H1 (cell line): ENCODE measurements around the gene EGLN2. TPM values are rescaled to one million over a fixed set of nuclear protein-coding genes. Genes with fewer than 3 reads are reported as not detected.

Source experiments
- CTCF ChIA-PET: fragments of 300-600 bp; sonication (Branson Sonifier 250); formaldehyde crosslinking; loops from one replicate; lab custom pipeline; 2021; ENCODE audit not compliant: partially characterized antibody; lab: Charles Lee
- POLR2A ChIA-PET: fragments of 300-600 bp; sonication (Branson Sonifier 250); formaldehyde crosslinking; loops from one replicate; lab custom pipeline; 2021; ENCODE audit warnings: inconsistent platforms; ENCODE audit not compliant: partially characterized antibody; lab: Charles Lee
- DNase-seq, 2 experiments: peaks; one replicate each; pipeline versions ENCODE4 v3.0.0 to v3.0.0-alpha.2; 2010 to 2022; ENCODE audit warnings: low spot score in 2 of 2, low read depth in 1 of 2, mixed read lengths in 1 of 2
- FAIRE-seq: peaks from 2 replicates; lab custom pipeline; 2011; peaks lifted over from hg19 to GRCh38; lab: Jason Lieb, UNC
- H2AFZ ChIP-seq: 2 replicates; pipeline ENCODE4 v1.8.1; 2012; ENCODE audit warnings: low read length, inconsistent platforms
- H2AK5ac ChIP-seq: 2 replicates; pipeline ENCODE4 v1.6.1; 2013; ENCODE audit warnings: low read depth, low read length
- H2BK120ac ChIP-seq: replicated peaks from 2 replicates; pipeline ENCODE3; 2013; ENCODE audit warnings: low read depth, low read length, inconsistent platforms
- H2BK12ac ChIP-seq: 2 replicates; pipeline ENCODE4 v1.6.1; 2013; ENCODE audit warnings: low read depth, low read length
- H2BK15ac ChIP-seq: 2 replicates; pipeline ENCODE4 v1.6.1; 2013; ENCODE audit warnings: low read length
- H2BK20ac ChIP-seq: 2 replicates; pipeline ENCODE4 v1.6.1; 2013; ENCODE audit warnings: low read length
- H2BK5ac ChIP-seq: 2 replicates; pipeline ENCODE4 v1.6.1; 2013; ENCODE audit warnings: low read depth, low read length
- H3K14ac ChIP-seq: 2 replicates; pipeline ENCODE4 v1.6.1; 2013; ENCODE audit warnings: inconsistent platforms; ENCODE audit not compliant: insufficient read length
- H3K18ac ChIP-seq: 2 replicates; pipeline ENCODE4 v1.6.1; 2013; ENCODE audit warnings: low read length; ENCODE audit errors: extremely low read depth
- H3K23ac ChIP-seq: 2 replicates; pipeline ENCODE4 v1.6.1; 2013; ENCODE audit warnings: inconsistent platforms; ENCODE audit not compliant: insufficient read length
- H3K23me2 ChIP-seq: 2 replicates; pipeline ENCODE4 v1.6.1; 2013; ENCODE audit warnings: low read depth, low read length
- H3K27ac ChIP-seq: 2 replicates; pipeline ENCODE4 v1.6.1; 2011; ENCODE audit warnings: low read depth, low read length, inconsistent platforms
- H3K27me3 ChIP-seq, 4 experiments: replicated peaks in 1 of 4; 1 replicate in 1 of 4; 2 replicates in 3 of 4; pipeline versions ENCODE4 v1.6.1 to v1.8.1; 2011 to 2013; ENCODE audit warnings: low read length in 3 of 4, mild to moderate bottlenecking in 3 of 4, inconsistent platforms in 2 of 4, mixed read lengths in 2 of 4, moderate library complexity in 1 of 4; ENCODE audit not compliant: control insufficient read depth in 3 of 4, insufficient read depth in 3 of 4; ENCODE audit errors: extremely low read depth in 1 of 4
- H3K36me3 ChIP-seq, 4 experiments: 2 replicates each; pipeline versions ENCODE4 v1.6.1 to v1.8.1; 2011 to 2013; ENCODE audit warnings: mild to moderate bottlenecking in 4 of 4, low read length in 3 of 4, moderate library complexity in 2 of 4, control low read depth in 1 of 4, inconsistent platforms in 1 of 4; ENCODE audit not compliant: insufficient read depth in 4 of 4, control insufficient read depth in 2 of 4
- H3K4ac ChIP-seq: replicated peaks from 2 replicates; pipeline ENCODE3; 2013; ENCODE audit warnings: low read length, low read depth, mixed read lengths, inconsistent platforms; ENCODE audit not compliant: insufficient read length
- H3K4me1 ChIP-seq, 4 experiments: replicated peaks in 1 of 4; 1 replicate in 1 of 4; 2 replicates in 3 of 4; pipeline versions ENCODE4 v1.6.1 to v1.8.1; 2011 to 2013; ENCODE audit warnings: low read length in 3 of 4, inconsistent platforms in 2 of 4, mixed read lengths in 1 of 4; ENCODE audit not compliant: insufficient read depth in 4 of 4, control insufficient read depth in 3 of 4
- H3K4me2 ChIP-seq, 2 experiments: 2 replicates each; pipeline versions ENCODE4 v1.6.1 to v1.8.1; 2011 to 2013; ENCODE audit warnings: low read depth in 2 of 2, low read length in 2 of 2, control low read depth in 1 of 2, inconsistent platforms in 1 of 2, mild to moderate bottlenecking in 1 of 2; ENCODE audit not compliant: insufficient read depth in 1 of 2
- H3K4me3 ChIP-seq, 4 experiments: fragments of 200-600, 300-600 bp in 1 of 4; sonication (generic), shearing (Covaris generic), sonication (Bioruptor Twin) in 1 of 4; 2 replicates each; pipeline versions ENCODE4 v1.5.1 to v1.8.1; 2011 to 2016; ENCODE audit warnings: low read length in 4 of 4, low read depth in 3 of 4, control low read depth in 2 of 4, inconsistent platforms in 2 of 4, mild to moderate bottlenecking in 2 of 4, mixed read lengths in 1 of 4, moderate library complexity in 1 of 4; ENCODE audit not compliant: insufficient read depth in 2 of 4; ENCODE audit errors: extremely low read depth in 1 of 4
- H3K56ac ChIP-seq: replicated peaks from 2 replicates; pipeline ENCODE3; 2013; ENCODE audit warnings: low read depth, mild to moderate bottlenecking, mixed read lengths, low read length, inconsistent platforms; ENCODE audit not compliant: insufficient read length
- H3K79me1 ChIP-seq: 2 replicates; pipeline ENCODE4 v1.6.1; 2013; ENCODE audit warnings: low read depth, low read length, control low read depth
- H3K79me2 ChIP-seq, 2 experiments: 2 replicates each; pipeline versions ENCODE4 v1.6.1 to v1.8.1; 2012 to 2013; ENCODE audit warnings: low read length in 2 of 2, mild to moderate bottlenecking in 2 of 2, inconsistent platforms in 1 of 2; ENCODE audit not compliant: insufficient read depth in 2 of 2, control insufficient read depth in 1 of 2
- H3K9ac ChIP-seq, 4 experiments: replicated peaks in 1 of 4; 1 replicate in 1 of 4; 2 replicates in 3 of 4; pipeline versions ENCODE4 v1.6.1 to v1.8.1; 2011 to 2013; ENCODE audit warnings: low read depth in 3 of 4, low read length in 3 of 4, control low read depth in 2 of 4, mild to moderate bottlenecking in 2 of 4, moderate library complexity in 2 of 4, inconsistent platforms in 1 of 4; ENCODE audit errors: extremely low read depth in 1 of 4
- H3K9me3 ChIP-seq, 2 experiments: 2 replicates each; pipeline versions ENCODE4 v1.6.1 to v1.8.1; 2012 to 2013; ENCODE audit warnings: mild to moderate bottlenecking in 2 of 2, moderate library complexity in 2 of 2, control low read depth in 1 of 2, inconsistent platforms in 1 of 2, low read depth in 1 of 2, low read length in 1 of 2, mixed read lengths in 1 of 2; ENCODE audit not compliant: insufficient read depth in 2 of 2
- H4K20me1 ChIP-seq, 2 experiments: replicated peaks in 1 of 2; 2 replicates each; pipeline versions ENCODE3 to v1.8.1; 2011 to 2013; ENCODE audit warnings: inconsistent platforms in 2 of 2, low read length in 2 of 2, mild to moderate bottlenecking in 1 of 2; ENCODE audit not compliant: insufficient read depth in 2 of 2, control insufficient read depth in 1 of 2
- H4K5ac ChIP-seq: 2 replicates; pipeline ENCODE4 v1.6.1; 2013; ENCODE audit warnings: low read length, low read depth, mixed read lengths, inconsistent platforms; ENCODE audit not compliant: insufficient read length
- H4K8ac ChIP-seq: 2 replicates; pipeline ENCODE4 v1.8.0; 2013; ENCODE audit warnings: mild to moderate bottlenecking, moderate library complexity, low read length, inconsistent platforms; ENCODE audit not compliant: insufficient read depth; ENCODE audit errors: extremely low read depth
- H4K91ac ChIP-seq: replicated peaks from 2 replicates; pipeline ENCODE3; 2013; ENCODE audit warnings: low read length, mixed read lengths, inconsistent platforms; ENCODE audit not compliant: insufficient read length
- BRCA1 ChIP-seq: IDR thresholded peaks from 2 replicates; pipeline ENCODE4 v1.6.1; 2012; ENCODE audit warnings: low read depth, low read length, improper control_type of control experiment
- CBX8 ChIP-seq: fragments of 300-800, 300-1000 bp; sonication (generic); IDR thresholded peaks from 2 replicates; pipeline ENCODE4 v1.7.1; 2016; ENCODE audit warnings: low read depth, low read length, borderline replicate concordance
- EP300 ChIP-seq, 2 experiments: IDR thresholded peaks; 1 replicate in 1 of 2; 2 replicates in 1 of 2; pipeline ENCODE4 v1.6.1; 2011 to 2012; ENCODE audit warnings: low read depth in 2 of 2, low read length in 2 of 2, mild to moderate bottlenecking in 2 of 2, borderline replicate concordance in 1 of 2, inconsistent platforms in 1 of 2, moderate library complexity in 1 of 2
- KDM4A ChIP-seq: IDR thresholded peaks from one replicate; pipeline ENCODE4 v1.7.1; 2012; ENCODE audit warnings: low read depth, mild to moderate bottlenecking, moderate library complexity, low read length, inconsistent platforms; ENCODE audit not compliant: severe bottlenecking
- KDM5A ChIP-seq: fragments of 200-600 bp; IDR thresholded peaks from 2 replicates; pipeline ENCODE4 v1.7.1; 2012; ENCODE audit warnings: mild to moderate bottlenecking, low read length, inconsistent platforms, mixed read lengths
- NANOG ChIP-seq: IDR thresholded peaks from 2 replicates; pipeline ENCODE4 v1.6.1; 2011; ENCODE audit warnings: low read length, low read depth, mild to moderate bottlenecking, inconsistent platforms; ENCODE audit not compliant: insufficient read depth, poor library complexity, severe bottlenecking
- POLR2AphosphoS5 ChIP-seq: IDR thresholded peaks from 2 replicates; pipeline ENCODE4 v1.6.1; 2011; ENCODE audit warnings: low read depth, low read length
- POU5F1 ChIP-seq: IDR thresholded peaks from 2 replicates; pipeline ENCODE4 v1.6.1; 2011; ENCODE audit warnings: low read depth, mild to moderate bottlenecking, low read length, moderate library complexity
- RNF2 ChIP-seq: fragments of 200-900, 300-1000 bp; sonication (generic); IDR thresholded peaks from 2 replicates; pipeline ENCODE4 v1.7.1; 2016; ENCODE audit warnings: borderline replicate concordance, low read depth, mild to moderate bottlenecking, antibody characterized with exemption, low read length; ENCODE audit not compliant: poor library complexity, severe bottlenecking; ENCODE audit errors: missing control alignments
- WGBS, 2 experiments: shearing (Covaris generic) in 1 of 2; methylation state at CpG; one replicate each; pipeline versions ENCODE4 v1.1.6 to v1.1.7; 2013 to 2015; ENCODE audit warnings: low lambda C conversion rate in 2 of 2, mixed read lengths in 2 of 2, inconsistent platforms in 1 of 2, low coverage in 1 of 2, missing lambda C conversion rate in 1 of 2; ENCODE audit not compliant: insufficient replicate concordance in 2 of 2, insufficient coverage in 1 of 2, insufficient read length in 1 of 2; ENCODE audit errors: extremely low coverage in 1 of 2, missing lambda C conversion rate in 1 of 2; 5-methylcytosine and 5-hydroxymethylcytosine counted together
- polyA plus RNA-seq, 7 experiments: library from polyadenylated mRNA; depleted of rRNA in 3 of 7; stranded (reverse) in 5 of 7; unstranded in 2 of 7; fragments of >200 nt in 5 of 7; fragments of 200-250 nt in 2 of 7; gene quantifications; 1 replicate in 5 of 7; 2 replicates in 1 of 7; 4 replicates in 1 of 7; pipeline versions ENCODE4 v1.2.1 to v1.2.3, GENCODE V29; 2011 to 2013; ENCODE audit warnings: missing spikeins in 2 of 7, mixed read lengths in 2 of 7
- total RNA-seq: library from RNA; stranded (reverse); fragmentation: NEBNext Ultra II Directional; extraction: Animal tissue kit (Norgen Biotek cat#: 25700); gene quantifications from 2 replicates; pipeline ENCODE4 v1.2.1, GENCODE V29; 2021
- TF ChIP-seq, protein P1 (sequence below): IDR thresholded peaks from 2 replicates; pipeline ENCODE4 v1.6.1; 2011; ENCODE audit warnings: low read length, improper control_type of control experiment

The EGLN2 gene
- total and polyA plus RNA-seq, 2 of the 8 experiments (the other 6 are each of a cell fraction or from before 2014, with no cell fraction given), result 86.9 to 103 TPM

DNA sequence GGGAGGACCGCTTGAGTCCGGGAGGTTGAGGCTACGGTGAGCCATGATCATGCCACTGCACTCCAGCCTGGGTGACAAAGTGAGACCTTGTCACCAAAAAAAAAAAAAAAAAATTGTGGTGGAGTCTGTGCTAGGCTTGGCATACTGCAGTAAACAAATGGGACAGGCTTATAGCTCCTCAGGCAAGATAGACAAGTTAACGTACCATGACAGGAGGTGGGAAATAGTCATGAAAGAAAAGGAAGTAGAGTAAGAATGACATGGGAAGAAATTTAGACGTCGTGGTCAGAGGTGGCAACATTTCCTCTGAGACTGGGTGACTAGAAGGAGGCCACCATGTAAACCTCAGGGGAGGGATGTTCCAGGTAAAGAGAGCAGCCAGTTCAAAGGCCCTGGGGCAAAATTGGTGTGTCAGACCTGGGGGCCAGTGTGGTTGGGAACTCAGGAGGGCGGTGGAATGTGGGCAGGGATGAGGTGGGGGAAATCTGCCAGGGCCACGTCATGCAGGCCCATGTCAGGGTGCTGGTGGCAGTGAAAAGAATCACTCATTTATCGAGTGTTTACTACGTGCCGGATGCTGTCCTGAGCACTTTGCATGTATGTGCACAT lies 42.4 kb upstream of the EGLN2 start:
- H3K4me2 ChIP-seq, result no peak overlapping the region; a peak in 1 of 4 replicates
- no peak overlapping the region for H2BK20ac ChIP-seq
- no peak overlapping the region for H3K18ac ChIP-seq
- peaks cover 32 to 83% (median 58%) of the 10 kb centered on the region in 4 experiments; a peak in 7 of 8 replicates for H3K36me3 ChIP-seq
- H2AK5ac ChIP-seq, result no peak overlapping the region
- H2BK15ac ChIP-seq, result no peak overlapping the region
- H4K5ac ChIP-seq, result no peak overlapping the region
- H3K4me1 ChIP-seq, result no peaks in the 10 kb centered on the region; a peak in 2 of 7 replicates
- WGBS, 2 experiments, result 93% methylated on average over 10 of the region's 11 CpGs; no CpG with 5 or more reads in 1 of the 2 experiments
- no peak overlapping the region for H2BK120ac ChIP-seq
- H3K4ac ChIP-seq, result no peak overlapping the region
- no peak overlapping the region for H4K8ac ChIP-seq
- H2BK12ac ChIP-seq, result no peak overlapping the region
- FAIRE-seq (no peak), DNase-seq (no peak)
- peaks cover 38 to 68% of the 10 kb centered on the region in 2 experiments for H3K79me2 ChIP-seq
- POLR2A ChIA-PET, result interaction anchor here (0.6 to 15.7 kb wide), 8 partner anchors 14 to 647 kb away, joined by 3 to 399 read pairs (median 5); partner anchors contain the start of genes COQ8B, EGLN2, ITPKC and MIA
- H2AFZ ChIP-seq, result no peak overlapping the region
- H2BK5ac ChIP-seq, result no peak overlapping the region
- H3K4me3 ChIP-seq, result no peak overlapping the region
- H3K23ac ChIP-seq, result no peak overlapping the region
- H3K9me3 ChIP-seq, result no peaks in the 10 kb centered on the region
- no peaks in the 10 kb centered on the region for H3K27me3 ChIP-seq
- H3K56ac ChIP-seq, result no peak overlapping the region
- CTCF ChIA-PET, result interaction anchor here (0.6 to 3.4 kb wide), 8 partner anchors 9 to 618 kb away, joined by 3 to 14 read pairs (median 3); partner anchors contain the start of gene EGLN2
- H3K23me2 ChIP-seq, result no peaks in the 10 kb centered on the region
- H3K9ac ChIP-seq, result no peak overlapping the region
- no peak overlapping the region for H3K14ac ChIP-seq
- peaks cover 26 to 37% of the 10 kb centered on the region in 2 experiments for H4K20me1 ChIP-seq
- no peak overlapping the region for H4K91ac ChIP-seq
- H3K27ac ChIP-seq, result no peak overlapping the region; the same call in 1 of the 2 replicates
- H3K79me1 ChIP-seq, result peaks cover 7% of the 10 kb centered on the region
- TF ChIP-seq RNF2 (no peak), CBX8 (no peak), BRCA1 (no peak), KDM5A (no peak), EP300 (IDR thresholded peaks at IDR 0.05; ENCODE audit: borderline replicate concordance in 1 of 2, low read depth in 2 of 2, low read length in 2 of 2) (no peak), POLR2AphosphoS5 (peak; percentile 82), POU5F1 (no peak), NANOG (no peak), KDM4A (no peak)
- TF ChIP-seq, protein P1, sequence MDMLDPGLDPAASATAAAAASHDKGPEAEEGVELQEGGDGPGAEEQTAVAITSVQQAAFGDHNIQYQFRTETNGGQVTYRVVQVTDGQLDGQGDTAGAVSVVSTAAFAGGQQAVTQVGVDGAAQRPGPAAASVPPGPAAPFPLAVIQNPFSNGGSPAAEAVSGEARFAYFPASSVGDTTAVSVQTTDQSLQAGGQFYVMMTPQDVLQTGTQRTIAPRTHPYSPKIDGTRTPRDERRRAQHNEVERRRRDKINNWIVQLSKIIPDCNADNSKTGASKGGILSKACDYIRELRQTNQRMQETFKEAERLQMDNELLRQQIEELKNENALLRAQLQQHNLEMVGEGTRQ, result no peak
